Measurements from ENCODE around the gene DNAJC28.
"Not testable (repeated sequence)": the region's sequence is repeated elsewhere in the genome, so short reads cannot be mapped to it uniquely, and the experiment has no call there.

The DNAJC28 gene

GRCh38 chr21:33452362-33452761 is 39.2 kb downstream of the DNAJC28 start:
- in situ Hi-C loops (cut with HindIII; ENCODE audit: low pct_ligation_motif_present, low sequenced_read_pairs) = no loop called here
- H3K27ac ChIP-seq = no peak overlapping the region
- peaks cover 11% of the 10 kb centered on the region for H3K36me3 ChIP-seq (replicated peaks)
- no peak overlapping the region for H3K4me3 ChIP-seq (ENCODE audit: low read depth, low read length)
- TF ChIP-seq CTCF (IDR thresholded peaks at IDR 0.05; ENCODE audit: low read depth, low read length, missing control alignments) = no peak
- no peak for DNase-seq
- H3K27me3 ChIP-seq (replicated peaks) = no peaks in the 10 kb centered on the region

GRCh38 chr21:33451634-33452071 is 39.9 kb downstream of the DNAJC28 start:
- H3K27me3 ChIP-seq (replicated peaks) = no peaks in the 10 kb centered on the region
- in situ Hi-C loops (cut with HindIII; ENCODE audit: low pct_ligation_motif_present, low sequenced_read_pairs) = no loop called here
- no peak for DNase-seq
- H3K36me3 ChIP-seq (replicated peaks) = peaks cover 8% of the 10 kb centered on the region
- no peak overlapping the region for H3K4me3 ChIP-seq (ENCODE audit: low read depth, low read length)
- H3K27ac ChIP-seq = no peak overlapping the region
- no peak for TF ChIP-seq CTCF (IDR thresholded peaks at IDR 0.05; ENCODE audit: low read depth, low read length, missing control alignments)

- DNase-seq = no peak
- H3K4me3 ChIP-seq (ENCODE audit: low read depth, low read length) = no peak overlapping the region
- in situ Hi-C loops (cut with HindIII; ENCODE audit: low pct_ligation_motif_present, low sequenced_read_pairs) = no loop called here
- no peak for TF ChIP-seq CTCF (IDR thresholded peaks at IDR 0.05; ENCODE audit: low read depth, low read length, missing control alignments)
- no peak overlapping the region for H3K27ac ChIP-seq
- H3K27me3 ChIP-seq (replicated peaks) = no peaks in the 10 kb centered on the region
- peaks cover 3% of the 10 kb centered on the region for H3K36me3 ChIP-seq (replicated peaks)
These were observed 41.9 kb downstream of the DNAJC28 start for GRCh38 chr21:33449616-33450015.

- in situ Hi-C loops (cut with HindIII; ENCODE audit: low pct_ligation_motif_present, low sequenced_read_pairs); DNase-seq; H3K4me3 ChIP-seq (ENCODE audit: low read depth, low read length): not testable (repeated sequence)
These were observed 44.9 kb downstream of the DNAJC28 start for GRCh38 chr21:33446620-33447019.

GRCh38 chr21:33444499-33444898 is 47.0 kb downstream of the DNAJC28 start:
- in situ Hi-C loops (cut with HindIII; ENCODE audit: low pct_ligation_motif_present, low sequenced_read_pairs) = no loop called here
- Histone ChIP-seq H3K4me3 (ENCODE audit: low read depth, low read length) (no peak overlapping the region), H3K27me3 (replicated peaks) (no peaks in the 10 kb centered on the region), H3K36me3 (replicated peaks) (no peaks in the 10 kb centered on the region), H3K27ac (no peak overlapping the region)
- no peak for DNase-seq
- TF ChIP-seq CTCF (IDR thresholded peaks at IDR 0.05; ENCODE audit: low read depth, low read length, missing control alignments) = no peak

More at GRCh38 chr21:33446620-33447019, 44.9 kb downstream of the DNAJC28 start:
- not testable (repeated sequence) for H3K27me3 ChIP-seq (replicated peaks); H3K36me3 ChIP-seq (replicated peaks); H3K27ac ChIP-seq

- Histone ChIP-seq H3K27me3 (replicated peaks) (no peaks in the 10 kb centered on the region), H3K27ac (no peak overlapping the region), H3K4me3 (ENCODE audit: low read depth, low read length) (no peak overlapping the region), H3K36me3 (replicated peaks) (peaks cover 7% of the 10 kb centered on the region)
- no peak for TF ChIP-seq CTCF (IDR thresholded peaks at IDR 0.05; ENCODE audit: low read depth, low read length, missing control alignments)
- in situ Hi-C loops (cut with HindIII; ENCODE audit: low pct_ligation_motif_present, low sequenced_read_pairs) = no loop called here
- DNase-seq = no peak
These were observed 48.3 kb downstream of the DNAJC28 start for GRCh38 chr21:33443194-33443593.

All from brain microvascular endothelial cell (primary cell).